ENCODE measurements around the gene PDK1. TPM values are rescaled to one million over a fixed set of nuclear protein-coding genes. Genes with fewer than 3 reads are reported as not detected.

PDK1 gene
- polyA plus RNA-seq, 2 of the 4 experiments (the other 2 are of a cell fraction): 1.2 to 12.9 TPM

- 92% methylated on average over 1 of the region's 1 CpG for WGBS (ENCODE audit: missing lambda C conversion rate)
- H3K4me3 ChIP-seq: no peak overlapping the region
- ChIA-PET CTCF (interaction anchor here (1.5 to 6.4 kb wide), 2 partner anchors 12 to 104 kb away, joined by 4 to 26 read pairs; no protein-coding TSS in a partner anchor), POLR2A (no interaction called here)
- TF ChIP-seq KDM1A (IDR thresholded peaks at IDR 0.05; ENCODE audit: low read depth): no peak
- TF ChIP-seq NPAS2 (CRISPR knock-in tag; IDR thresholded peaks at IDR 0.05; ENCODE audit: borderline replicate concordance): no peak
- TF ChIP-seq HES2 (IDR thresholded peaks at IDR 0.05): no peak
- TF ChIP-seq MAZ (IDR thresholded peaks at IDR 0.05; ENCODE audit: borderline replicate concordance, low read depth, low read length): no peak
- TF ChIP-seq PHF8 (IDR thresholded peaks at IDR 0.05; ENCODE audit: borderline replicate concordance, low read depth): no peak
- no peak for TF ChIP-seq HEYL (CRISPR knock-in tag; IDR thresholded peaks at IDR 0.05)
- TF ChIP-seq RAD21 (conservative IDR thresholded peaks at IDR 0.05 in 1 of 2, IDR thresholded peaks at IDR 0.05 in 1 of 2): no peak
- TF ChIP-seq NFE2L2 (conservative IDR thresholded peaks at IDR 0.05; ENCODE audit: low read length): no peak
- no peak for TF ChIP-seq RNF2 (IDR thresholded peaks at IDR 0.05; ENCODE audit: borderline replicate concordance, low read depth)
- no peak for TF ChIP-seq CBX8 (IDR thresholded peaks at IDR 0.05)
- no peak for FAIRE-seq
- H3K27ac ChIP-seq: no peak overlapping the region
- H3K4me2 ChIP-seq: no peak overlapping the region
- ATAC-seq: no peak
- no peaks in the 10 kb centered on the region for H3K4me1 ChIP-seq
- no peak for DNase-seq (ENCODE audit: low read depth in 1 of 2, low spot score in 1 of 2)
- H3K9me3 ChIP-seq: no peaks in the 10 kb centered on the region
Measured at GRCh38 chr2:172606285-172606684, 50.4 kb downstream of the PDK1 start.

GRCh38 chr2:172607379-172607928 is 51.6 kb downstream of the PDK1 start:
- ATAC-seq (no peak), FAIRE-seq (no peak), DNase-seq (ENCODE audit: low read depth in 1 of 2, low spot score in 1 of 2) (no peak)
- 82% methylated on average over 3 of the region's 3 CpGs for WGBS (ENCODE audit: missing lambda C conversion rate)
- ChIA-PET CTCF (interaction anchor here (1.6 to 6.4 kb wide), 2 partner anchors 10 to 13 kb away, joined by 3 to 26 read pairs; no protein-coding TSS in a partner anchor), POLR2A (no interaction called here)
- H3K27ac ChIP-seq: no peak overlapping the region
- H3K9me3 ChIP-seq: no peaks in the 10 kb centered on the region
- TF ChIP-seq REST (IDR thresholded peaks at IDR 0.05) (no peak), RCOR1 (IDR thresholded peaks at IDR 0.05; ENCODE audit: low read depth, low read length) (no peak), TFCP2L1 (CRISPR knock-in tag; IDR thresholded peaks at IDR 0.05) (no peak), ZNF302 (CRISPR knock-in tag; IDR thresholded peaks at IDR 0.05) (no peak)
- H3K4me3 ChIP-seq: no peak overlapping the region
- H3K4me1 ChIP-seq: no peaks in the 10 kb centered on the region
- H3K4me2 ChIP-seq: no peak overlapping the region

GRCh38 chr2:172609488-172609887 is 53.6 kb downstream of the PDK1 start:
- 90% methylated on average over 5 of the region's 5 CpGs for WGBS (ENCODE audit: missing lambda C conversion rate)
- Histone ChIP-seq H3K4me3 (no peak overlapping the region), H3K4me2 (no peak overlapping the region), H3K4me1 (no peaks in the 10 kb centered on the region), H3K9me3 (no peaks in the 10 kb centered on the region), H3K27ac (no peak overlapping the region)
- no peak for DNase-seq (ENCODE audit: low read depth in 1 of 2, low spot score in 1 of 2)
- ChIA-PET CTCF (interaction anchor here (1.1 to 6.4 kb wide), 3 partner anchors 14 to 101 kb away, joined by 3 to 26 read pairs (median 7); no protein-coding TSS in a partner anchor), POLR2A (no interaction called here)
- no peak for ATAC-seq
- TF ChIP-seq USF2 (IDR thresholded peaks at IDR 0.05): no peak
- no peak for TF ChIP-seq MAX (IDR thresholded peaks at IDR 0.05)
- TF ChIP-seq ZNF302 (CRISPR knock-in tag; IDR thresholded peaks at IDR 0.05): no peak
- TF ChIP-seq POLR2A (IDR thresholded peaks at IDR 0.05; ENCODE audit: low read length): no peak
- TF ChIP-seq HES2 (IDR thresholded peaks at IDR 0.05): no peak
- FAIRE-seq: no peak

Data from A549 (cell line).